Gastrocnemius medialis (tissue), 4 donors: Measurements from ENCODE around the gene BCL11B. TPM values are rescaled to one million over a fixed set of nuclear protein-coding genes. Genes with fewer than 3 reads are reported as not detected.

Experiments
- ATAC-seq, 2 donors: fragments of 150-250 bp; one replicate each; pipeline ENCODE4 v1.9.1; 2016
- DNase-seq, 2 donors: peaks; one replicate each; pipeline ENCODE4 v3.0.0-alpha.2; 2019
- H3K27ac ChIP-seq, 4 donors: fragments of 200-600 bp; sonication (generic); 1 replicate in 1 of 4; 2 replicates in 3 of 4; pipeline ENCODE4 v1.5.1; 2016 to 2018; ENCODE audit warnings: mild to moderate bottlenecking in 2 of 4, moderate library complexity in 1 of 4
- H3K27me3 ChIP-seq, 3 donors: fragments of 200-600 bp; sonication (generic) in 2 of 3; 1 replicate in 1 of 3; 2 replicates in 2 of 3; pipeline versions ENCODE4 v1.5.1 to v1.6.0; 2016 to 2019; ENCODE audit warnings: mild to moderate bottlenecking in 1 of 3, moderate library complexity in 1 of 3
- H3K36me3 ChIP-seq, 2 donors: fragments of 200-600 bp; sonication (generic) in 1 of 2; one replicate each; pipeline ENCODE4 v1.5.1; 2017 to 2018
- H3K4me1 ChIP-seq, 2 donors: fragments of 200-600 bp; sonication (generic) in 1 of 2; one replicate each; pipeline ENCODE4 v1.5.1; 2016 to 2017; ENCODE audit warnings: mild to moderate bottlenecking in 2 of 2
- H3K4me3 ChIP-seq, 4 donors: fragments of 200-600 bp; sonication (generic) in 3 of 4; 1 replicate in 1 of 4; 2 replicates in 3 of 4; pipeline ENCODE4 v1.5.1; 2016 to 2019; ENCODE audit warnings: mild to moderate bottlenecking in 2 of 4
- H3K9me3 ChIP-seq, 3 donors: fragments of 200-600 bp; sonication (generic) in 2 of 3; 1 replicate in 1 of 3; 2 replicates in 2 of 3; pipeline ENCODE4 v1.5.1; 2016 to 2019
- CTCF ChIP-seq, 5 experiments: fragments of 450-650 bp in 3 of 5; fragments of 200-600 bp in 2 of 5; sonication (generic) in 2 of 5; IDR thresholded peaks in 4 of 5; conservative IDR thresholded peaks in 1 of 5; 1 replicate in 4 of 5; 2 replicates in 1 of 5; pipeline ENCODE4 v1.5.1; 2016 to 2019; ENCODE audit warnings: antibody characterized with exemption in 5 of 5, mild to moderate bottlenecking in 3 of 5, moderate library complexity in 3 of 5
- POLR2A ChIP-seq, 2 donors: fragments of 450-650 bp; IDR thresholded peaks; one replicate each; pipeline ENCODE4 v1.6.1; 2017; ENCODE audit warnings: antibody characterized with exemption in 2 of 2, mild to moderate bottlenecking in 2 of 2, moderate library complexity in 2 of 2
- in situ Hi-C, 4 donors: fragments of 200-750 bp; cut with MboI; loops; one replicate each; pipeline versions ENCODE4 v1.15.0 to v1.8.0; 2017; ENCODE audit warnings: low sequenced_read_pairs in 4 of 4
- intact Hi-C: fragments of 100-400 bp; cut with DNase I; formaldehyde crosslinking; loops from one replicate; pipeline ENCODE4 v1.15.1; 2023; ENCODE audit warnings: low total_unique reads
- total RNA-seq, 4 donors: library from RNA; depleted of rRNA; stranded (reverse); fragments of >200 nt; gene quantifications; one replicate each; pipeline versions ENCODE4 v1.1.0 to v1.2.3, GENCODE V29; 2016

Gene BCL11B
- total RNA-seq, 4 donors from 2014 or later: 0.05 to 0.62 (median 0.18) TPM; not detected in 1

DNA sequence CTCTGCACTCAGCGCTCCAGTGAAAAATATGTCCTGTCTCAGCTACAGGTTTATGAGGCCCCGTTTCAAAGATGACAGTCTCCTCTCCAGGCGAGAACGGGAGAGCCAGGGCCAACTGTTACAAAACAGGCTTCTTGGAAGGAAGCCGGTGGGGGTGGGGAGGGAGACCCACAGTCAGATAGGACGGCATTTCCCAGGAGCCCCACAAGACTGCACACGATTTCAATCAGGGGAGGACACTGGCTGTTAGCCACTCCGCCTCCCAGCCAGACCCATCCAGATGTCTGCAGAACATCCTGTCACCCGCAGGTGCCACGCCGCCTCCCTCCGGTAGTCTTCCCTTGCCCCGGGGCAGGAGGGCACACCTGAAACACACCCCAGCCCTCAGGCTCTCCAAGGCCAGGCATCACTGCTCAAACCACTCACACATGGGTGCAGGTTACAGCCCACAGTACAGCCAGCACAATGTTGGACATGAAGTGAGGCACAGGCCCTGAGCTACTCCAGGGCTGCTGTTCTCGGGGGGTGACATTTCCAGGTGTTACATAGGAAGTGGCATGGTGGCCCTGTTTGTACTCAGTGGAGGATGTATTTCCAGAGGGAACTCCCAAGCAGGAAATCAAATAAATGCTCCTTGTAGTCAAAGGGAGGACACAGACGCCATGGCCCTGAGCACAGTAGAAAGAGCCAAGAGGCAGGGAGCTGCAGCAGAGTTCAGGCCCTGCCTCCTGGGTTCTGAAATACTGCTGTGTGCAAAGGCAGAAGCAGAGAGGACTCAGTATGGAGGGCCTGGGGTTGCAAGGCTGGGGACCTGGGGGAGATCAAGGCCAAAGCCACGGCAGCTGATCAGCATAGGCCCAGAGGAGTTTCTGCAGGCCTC is 138.1 kb downstream of the BCL11B start:
- H3K27ac ChIP-seq: no peak overlapping the region
- no peaks in the 10 kb centered on the region for H3K9me3 ChIP-seq
- H3K27me3 ChIP-seq: no peaks in the 10 kb centered on the region
- H3K4me1 ChIP-seq: no peaks in the 10 kb centered on the region
- in situ Hi-C loops: no loop called here
- H3K4me3 ChIP-seq: no peak overlapping the region
- DNase-seq (peak in 1 of 2 donors; percentile 17), ATAC-seq (no peak)
- TF ChIP-seq POLR2A (IDR thresholded peaks at IDR 0.05) (no peak), CTCF (IDR thresholded peaks at IDR 0.05 in 4 of 5, conservative IDR thresholded peaks at IDR 0.05 in 1 of 5) (no peak)
- intact Hi-C loops: no loop called here
- no peaks in the 10 kb centered on the region for H3K36me3 ChIP-seq

DNA sequence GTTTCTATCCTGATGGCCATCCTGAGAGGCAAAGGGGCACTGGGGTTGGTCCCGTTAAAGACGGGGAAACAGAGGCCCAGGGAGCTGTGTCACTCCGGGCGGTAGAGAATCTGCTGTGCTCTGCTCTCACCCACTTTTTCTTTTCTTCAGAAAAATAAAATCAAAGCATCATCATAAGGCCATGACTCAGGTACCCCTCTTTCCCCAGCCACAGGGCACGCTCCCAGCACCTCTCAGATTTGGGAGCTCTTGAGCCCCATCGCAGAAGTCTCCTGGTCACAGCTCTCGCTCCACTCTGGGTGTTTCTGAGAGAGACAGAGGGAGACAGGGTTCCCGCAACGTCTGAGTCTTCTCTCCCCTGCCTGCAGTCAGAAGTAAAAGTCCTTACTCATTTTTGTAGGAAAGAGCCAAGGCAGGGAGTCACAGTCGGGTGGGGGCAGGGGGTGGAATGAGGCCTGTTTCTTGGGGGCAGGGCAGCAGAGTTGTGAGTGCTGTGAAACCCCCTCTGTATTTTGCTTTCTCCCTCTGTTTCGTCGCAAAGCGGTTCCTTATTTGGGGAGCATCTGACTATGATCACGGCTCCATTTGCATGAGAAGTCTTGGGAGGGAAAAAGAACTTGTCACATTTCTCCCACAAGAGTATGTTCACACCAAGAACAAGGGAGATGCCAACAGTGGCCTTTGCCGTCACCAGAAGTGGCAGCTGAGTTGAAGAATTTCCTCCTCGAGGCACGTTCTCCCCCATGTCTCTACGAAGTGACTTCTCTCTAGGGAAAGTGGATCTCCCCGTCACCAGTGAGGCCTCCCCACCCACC is 139.0 kb downstream of the BCL11B start:
- no peak for TF ChIP-seq CTCF (IDR thresholded peaks at IDR 0.05 in 4 of 5, conservative IDR thresholded peaks at IDR 0.05 in 1 of 5)
- TF ChIP-seq POLR2A (IDR thresholded peaks at IDR 0.05): no peak
- no peaks in the 10 kb centered on the region for H3K9me3 ChIP-seq
- DNase-seq: no peak
- H3K4me1 ChIP-seq: no peaks in the 10 kb centered on the region
- H3K36me3 ChIP-seq: no peaks in the 10 kb centered on the region
- in situ Hi-C loops (no loop called here), intact Hi-C loops (no loop called here)
- H3K27ac ChIP-seq: no peak overlapping the region
- H3K4me3 ChIP-seq: no peak overlapping the region
- ATAC-seq: no peak
- H3K27me3 ChIP-seq: no peaks in the 10 kb centered on the region

- Histone ChIP-seq H3K27me3 (no peaks in the 10 kb centered on the region), H3K36me3 (no peaks in the 10 kb centered on the region), H3K4me1 (no peaks in the 10 kb centered on the region), H3K9me3 (no peaks in the 10 kb centered on the region), H3K4me3 (no peak overlapping the region), H3K27ac (no peak overlapping the region)
- ATAC-seq: no peak
- no peak for DNase-seq
- TF ChIP-seq CTCF (IDR thresholded peaks at IDR 0.05 in 4 of 5, conservative IDR thresholded peaks at IDR 0.05 in 1 of 5) (no peak), POLR2A (IDR thresholded peaks at IDR 0.05) (no peak)
- intact Hi-C loops: no loop called here
- in situ Hi-C loops: no loop called here
Observed at GRCh38 chr14:99131632-99132271, 140.2 kb downstream of the BCL11B start.

DNA sequence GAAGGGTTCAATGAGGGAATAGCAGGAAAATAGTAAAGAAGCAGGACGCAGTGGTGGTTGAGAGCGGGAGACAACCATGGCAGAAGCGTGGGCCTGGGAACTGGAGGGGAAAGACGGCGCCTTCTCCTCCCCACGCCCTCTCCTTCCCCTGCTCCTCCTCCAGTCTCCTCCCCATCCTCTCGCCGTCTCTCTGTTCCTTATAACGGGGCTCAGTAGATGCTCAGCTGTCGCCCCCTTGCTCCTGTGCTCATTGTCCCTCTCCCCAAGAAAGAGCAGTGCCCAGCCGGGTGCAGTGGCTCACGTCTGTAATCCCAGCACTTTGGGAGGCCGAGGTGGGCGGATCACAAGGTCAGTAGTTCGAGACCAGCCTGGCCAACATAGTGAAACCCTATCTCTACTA is 142.0 kb downstream of the BCL11B start:
- TF ChIP-seq POLR2A (IDR thresholded peaks at IDR 0.05) (no peak), CTCF (IDR thresholded peaks at IDR 0.05 in 4 of 5, conservative IDR thresholded peaks at IDR 0.05 in 1 of 5) (no peak)
- H3K9me3 ChIP-seq: no peaks in the 10 kb centered on the region
- no peaks in the 10 kb centered on the region for H3K36me3 ChIP-seq
- ATAC-seq (no peak), DNase-seq (no peak)
- no peaks in the 10 kb centered on the region for H3K4me1 ChIP-seq
- no peak overlapping the region for H3K27ac ChIP-seq
- no peaks in the 10 kb centered on the region for H3K27me3 ChIP-seq
- intact Hi-C loops: no loop called here
- in situ Hi-C loops: no loop called here
- no peak overlapping the region for H3K4me3 ChIP-seq
